Smooth muscle cell (in vitro differentiated cells): ENCODE measurements around the gene PANX3. TPM values are rescaled to one million over a fixed set of nuclear protein-coding genes. Genes with fewer than 3 reads are reported as not detected.
A peak's percentile ranks its signal among the peaks of the same experiment; 100 is the strongest.

Source experiments
- DNase-seq: peaks from one replicate; lab custom pipeline; 2025; ENCODE audit not compliant: unreplicated experiment; lab: John Stamatoyannopoulos, UW
- H2AFZ ChIP-seq: fragments of 200-600 bp; sonication (generic); 2 replicates; pipeline ENCODE4 v1.6.0; 2016; ENCODE audit warnings: antibody characterized with exemption, low read depth, mild to moderate bottlenecking
- H3F3A ChIP-seq: fragments of 200-600 bp; sonication (generic); 2 replicates; pipeline ENCODE4 v1.6.0; 2017; ENCODE audit warnings: antibody characterized with exemption, low read depth
- H3K27ac ChIP-seq: fragments of 200-600 bp; sonication (generic); 2 replicates; pipeline ENCODE4 v1.5.1; 2016; ENCODE audit warnings: low read depth, mild to moderate bottlenecking
- H3K27me3 ChIP-seq: fragments of 200-600 bp; sonication (generic); 2 replicates; pipeline ENCODE4 v1.6.1; 2016; ENCODE audit warnings: low read depth, mild to moderate bottlenecking
- H3K36me3 ChIP-seq: fragments of 200-600 bp; sonication (generic); 2 replicates; pipeline ENCODE4 v1.5.1; 2016; ENCODE audit warnings: low read depth
- H3K4me1 ChIP-seq: fragments of 200-600 bp; sonication (generic); 2 replicates; pipeline ENCODE4 v1.5.1; 2016; ENCODE audit warnings: low read depth
- H3K4me2 ChIP-seq: fragments of 200-600 bp; sonication (generic); 2 replicates; pipeline ENCODE4 v1.6.0; 2016; ENCODE audit warnings: mild to moderate bottlenecking
- H3K4me3 ChIP-seq: fragments of 200-600 bp; sonication (generic); 2 replicates; pipeline ENCODE4 v1.5.1; 2016; ENCODE audit warnings: mild to moderate bottlenecking
- H3K79me2 ChIP-seq: fragments of 200-600 bp; sonication (generic); 2 replicates; pipeline ENCODE4 v1.6.0; 2016; ENCODE audit warnings: low read depth, mild to moderate bottlenecking
- H3K9ac ChIP-seq: fragments of 200-600 bp; sonication (generic); 2 replicates; pipeline ENCODE4 v1.6.0; 2016; ENCODE audit warnings: low read depth
- H3K9me3 ChIP-seq: fragments of 200-600 bp; sonication (generic); replicated peaks from 2 replicates; pipeline ENCODE4 v1.5.1; 2016; ENCODE audit warnings: low read depth
- H4K20me1 ChIP-seq: fragments of 200-600 bp; sonication (generic); 2 replicates; pipeline ENCODE4 v1.6.0; 2016; ENCODE audit warnings: low read depth
- CTCF ChIP-seq: fragments of 200-600 bp; sonication (generic); IDR thresholded peaks from 2 replicates; pipeline ENCODE4 v1.5.1; 2017; ENCODE audit warnings: borderline replicate concordance, mild to moderate bottlenecking, antibody characterized with exemption; ENCODE audit not compliant: insufficient read depth, poor library complexity, severe bottlenecking
- WGBS: methylation state at CpG from one replicate; pipeline ENCODE4 v1.1.7; 2016; ENCODE audit warnings: low lambda C conversion rate; 5-methylcytosine and 5-hydroxymethylcytosine counted together
- polyA plus RNA-seq: library from polyadenylated mRNA; unstranded; fragments of >200 nt; fragmentation: Nextera tagmentation; extraction: Ambion mirVana; gene quantifications from 2 replicates; pipeline ENCODE4 v1.2.1, GENCODE V29; 2016
- total RNA-seq: library from RNA; depleted of rRNA; stranded (reverse); fragments of >200 nt; gene quantifications from 2 replicates; pipeline ENCODE4 v1.2.3, GENCODE V29; 2014

The PANX3 gene
- total and polyA plus RNA-seq, 2 experiments from 2014 or later = not detected

GRCh38 chr11:124638500-124638899 lies 27.3 kb downstream of the PANX3 start:
- no peaks in the 10 kb centered on the region for H4K20me1 ChIP-seq
- no peak overlapping the region for H2AFZ ChIP-seq
- TF ChIP-seq CTCF = no peak
- no peak for DNase-seq
- no peaks in the 10 kb centered on the region for H3K79me2 ChIP-seq
- no peaks in the 10 kb centered on the region for H3K36me3 ChIP-seq
- no peak overlapping the region for H3K27ac ChIP-seq
- 87% methylated on average over 3 of the region's 3 CpGs for WGBS
- no peak overlapping the region for H3K4me2 ChIP-seq
- no peak overlapping the region for H3K4me3 ChIP-seq
- H3K27me3 ChIP-seq = no peaks in the 10 kb centered on the region
- H3K4me1 ChIP-seq = no peaks in the 10 kb centered on the region
- peaks cover 5% of the 10 kb centered on the region for H3F3A ChIP-seq
- H3K9me3 ChIP-seq = no peaks in the 10 kb centered on the region
- H3K9ac ChIP-seq = no peak overlapping the region

- no peak for TF ChIP-seq CTCF
- H4K20me1 ChIP-seq = no peaks in the 10 kb centered on the region
- no peaks in the 10 kb centered on the region for H3K36me3 ChIP-seq
- H3F3A ChIP-seq = peaks cover 11% of the 10 kb centered on the region
- no peak overlapping the region for H3K9ac ChIP-seq
- H3K27me3 ChIP-seq = no peaks in the 10 kb centered on the region
- H3K9me3 ChIP-seq = no peaks in the 10 kb centered on the region
- WGBS = 87% methylated on average over 1 of the region's 1 CpG
- no peaks in the 10 kb centered on the region for H3K79me2 ChIP-seq
- DNase-seq = no peak
- no peaks in the 10 kb centered on the region for H3K4me1 ChIP-seq
- H3K4me2 ChIP-seq = no peak overlapping the region
- H3K4me3 ChIP-seq = no peak overlapping the region
- no peak overlapping the region for H2AFZ ChIP-seq
- no peak overlapping the region for H3K27ac ChIP-seq
Observed at GRCh38 chr11:124639186-124639585, 28.0 kb downstream of the PANX3 start.

- Histone ChIP-seq H3K4me2 (no peak overlapping the region), H2AFZ (no peak overlapping the region), H3K9me3 (no peaks in the 10 kb centered on the region), H3K79me2 (no peaks in the 10 kb centered on the region), H3K9ac (no peak overlapping the region), H4K20me1 (no peaks in the 10 kb centered on the region), H3K27me3 (no peaks in the 10 kb centered on the region), H3K36me3 (no peaks in the 10 kb centered on the region), H3K4me1 (peaks cover 5% of the 10 kb centered on the region), H3K27ac (no peak overlapping the region), H3K4me3 (no peak overlapping the region), H3F3A (peaks cover 11% of the 10 kb centered on the region)
- WGBS = 93% methylated on average over 5 of the region's 5 CpGs
- no peak for TF ChIP-seq CTCF
- DNase-seq = no peak
Observed at GRCh38 chr11:124640666-124641065, 29.4 kb downstream of the PANX3 start.

- H3K4me3 ChIP-seq = no peak overlapping the region
- H3K36me3 ChIP-seq = no peaks in the 10 kb centered on the region
- no peak overlapping the region for H2AFZ ChIP-seq
- H3K9ac ChIP-seq = no peak overlapping the region
- H3K4me1 ChIP-seq = peaks cover 5% of the 10 kb centered on the region
- 97% methylated on average over 3 of the region's 3 CpGs for whole genome bisulfite sequencing
- no peak overlapping the region for H3K4me2 ChIP-seq
- no peak for TF ChIP-seq CTCF
- no peaks in the 10 kb centered on the region for H3K79me2 ChIP-seq
- H3K27ac ChIP-seq = peak overlapping the region; percentile 91
- no peaks in the 10 kb centered on the region for H3K27me3 ChIP-seq
- H4K20me1 ChIP-seq = no peaks in the 10 kb centered on the region
- no peak for DNase-seq
- H3K9me3 ChIP-seq = no peaks in the 10 kb centered on the region
- H3F3A ChIP-seq = peaks cover 11% of the 10 kb centered on the region
Observed at GRCh38 chr11:124642628-124643027, 31.4 kb downstream of the PANX3 start.
